HepG2 (cell line): ENCODE measurements around the gene PLCG2. TPM values are rescaled to one million over a fixed set of nuclear protein-coding genes. Genes with fewer than 3 reads are reported as not detected.

Source experiments
- ATAC-seq: fragments of 200-7000 bp; cut with Tn5 transposase; 3 replicates; pipeline ENCODE4 v1.9.1; 2020; ENCODE audit warnings: mild to moderate bottlenecking, moderate library complexity
- BruUV-seq: library from RNA; stranded (reverse); fragments of 400-500 nt; replicated peaks from 2 replicates; lab custom pipeline; 2021; lab: Mats Ljungman, UMichigan
- CTCF ChIA-PET: fragments of 300-600 bp; formaldehyde crosslinking; extraction: SDS; loops from one replicate; lab custom pipeline; 2021; ENCODE audit warnings: low total read pairs, inconsistent platforms, low intra/inter-chr PET ratio; lab: Yijun Ruan, JAX
- POLR2A ChIA-PET: fragments of 350-600 bp; sonication (Branson Sonifier 250); formaldehyde crosslinking; loops from one replicate; lab custom pipeline; 2020; ENCODE audit warnings: antibody characterized with exemption, inconsistent platforms; lab: Yijun Ruan, JAX
- DNase-seq: peaks from one replicate; pipeline ENCODE4 v3.0.0-alpha.2; 2015; ENCODE audit warnings: low spot score
- FAIRE-seq: peaks from 3 replicates; lab custom pipeline; 2011; peaks lifted over from hg19 to GRCh38; lab: Jason Lieb, UNC
- H2AFZ ChIP-seq: one replicate; pipeline ENCODE4 v1.6.1; 2011; ENCODE audit warnings: low read length, inconsistent platforms
- H3K27ac ChIP-seq: fragments of 300-600 bp; 3 replicates; pipeline ENCODE4 v1.8.0; 2011; ENCODE audit warnings: mixed run types, mild to moderate bottlenecking, mixed read lengths, low read length, inconsistent platforms; ENCODE audit not compliant: insufficient read depth; ENCODE audit errors: extremely low read length
- H3K27me3 ChIP-seq, 2 experiments: fragments of 200-600 bp in 1 of 2; 2 replicates in 1 of 2; 3 replicates in 1 of 2; pipeline versions ENCODE4 v1.6.0 to v1.8.0; 2011; ENCODE audit warnings: low read length in 2 of 2, mild to moderate bottlenecking in 2 of 2, moderate library complexity in 2 of 2, inconsistent platforms in 1 of 2; ENCODE audit not compliant: insufficient read depth in 2 of 2, control insufficient read depth in 1 of 2
- H3K36me3 ChIP-seq, 2 experiments: fragments of 200-600 bp in 1 of 2; replicated peaks in 1 of 2; 2 replicates in 1 of 2; 3 replicates in 1 of 2; pipeline versions ENCODE4 v1.5.1 to v1.8.0; 2011; ENCODE audit warnings: low read length in 2 of 2, inconsistent platforms in 1 of 2; ENCODE audit not compliant: insufficient read depth in 2 of 2, control insufficient read depth in 1 of 2
- H3K4me1 ChIP-seq: 2 replicates; pipeline ENCODE4 v1.5.1; 2012; ENCODE audit warnings: low read length, inconsistent platforms; ENCODE audit not compliant: insufficient read depth
- H3K4me2 ChIP-seq: 2 replicates; pipeline ENCODE4 v1.6.0; 2011; ENCODE audit warnings: low read depth, low read length, inconsistent platforms
- H3K4me3 ChIP-seq, 3 experiments: fragments of 200-600 bp in 1 of 3; sonication (generic), shearing (Covaris generic) in 1 of 3; replicated peaks in 1 of 3; 2 replicates each; pipeline ENCODE4 v1.5.1; 2011 to 2016; ENCODE audit warnings: low read length in 3 of 3, inconsistent platforms in 2 of 3, low read depth in 2 of 3, mild to moderate bottlenecking in 2 of 3, control low read depth in 1 of 3, mixed read lengths in 1 of 3; ENCODE audit not compliant: insufficient read depth in 1 of 3
- H3K79me2 ChIP-seq: one replicate; pipeline ENCODE4 v1.6.1; 2011; ENCODE audit warnings: low read length, inconsistent platforms; ENCODE audit not compliant: insufficient read depth
- H3K9ac ChIP-seq: 2 replicates; pipeline ENCODE4 v1.6.0; 2011; ENCODE audit warnings: mild to moderate bottlenecking, low read depth, low read length, inconsistent platforms; ENCODE audit not compliant: insufficient read depth
- H3K9me3 ChIP-seq: 2 replicates; pipeline ENCODE4 v1.5.1; 2012; ENCODE audit warnings: mild to moderate bottlenecking, low read length
- H4K20me1 ChIP-seq: 2 replicates; pipeline ENCODE4 v1.6.0; 2011; ENCODE audit warnings: inconsistent platforms, mild to moderate bottlenecking, low read length, moderate library complexity; ENCODE audit not compliant: insufficient read depth
- CEBPB ChIP-seq: IDR thresholded peaks from 2 replicates; pipeline ENCODE4 v1.6.1; 2011; ENCODE audit warnings: low read depth, low read length, improper control_type of control experiment, borderline replicate concordance
- CSRNP1 ChIP-seq: sonication (generic); formaldehyde crosslinking; IDR thresholded peaks from 2 replicates; pipeline ENCODE4 v1.8.1; 2023; ENCODE audit warnings: mild to moderate bottlenecking, missing genetic modification reagents
- GTF2F1 ChIP-seq: fragments of 150-350 bp; IDR thresholded peaks from 2 replicates; pipeline ENCODE4 v1.6.1; 2014; ENCODE audit warnings: low read length
- HOXA7 ChIP-seq: sonication (generic); formaldehyde crosslinking; IDR thresholded peaks from 2 replicates; pipeline ENCODE4 v1.8.1; 2022; ENCODE audit warnings: mild to moderate bottlenecking, missing genetic modification reagents, moderate library complexity
- JUN ChIP-seq: sonication (generic); formaldehyde crosslinking; IDR thresholded peaks from 2 replicates; pipeline ENCODE4 v1.4.0; 2020; ENCODE audit warnings: mild to moderate bottlenecking, missing genetic modification reagents
- KAT7 ChIP-seq: IDR thresholded peaks from 2 replicates; pipeline ENCODE4 v1.6.1; 2018; ENCODE audit warnings: borderline replicate concordance, missing compliant biosample characterization
- NR2F2 ChIP-seq: IDR thresholded peaks from 2 replicates; pipeline ENCODE4 v1.6.1; 2012; ENCODE audit warnings: low read depth, inconsistent platforms, borderline replicate concordance
- TMF1 ChIP-seq: sonication (generic); formaldehyde crosslinking; IDR thresholded peaks from 2 replicates; pipeline ENCODE4 v1.8.1; 2022; ENCODE audit warnings: low read depth, missing genetic modification reagents
- U2AF1 ChIP-seq: fragments of 200-400 bp; formaldehyde crosslinking; optimal IDR thresholded peaks from 2 replicates; pipeline ENCODE3; 2017; ENCODE audit warnings: mild to moderate bottlenecking, low read depth, low read length
- UBTF ChIP-seq: sonication (generic); formaldehyde crosslinking; IDR thresholded peaks from 2 replicates; pipeline ENCODE4 v1.4.0; 2020; ENCODE audit warnings: mild to moderate bottlenecking, missing genetic modification reagents
- ZBTB46 ChIP-seq: sonication (generic); formaldehyde crosslinking; IDR thresholded peaks from 2 replicates; pipeline ENCODE4 v1.4.0; 2020; ENCODE audit warnings: mild to moderate bottlenecking, missing genetic modification reagents, borderline replicate concordance
- ZFP82 ChIP-seq: sonication (generic); formaldehyde crosslinking; IDR thresholded peaks from 2 replicates; pipeline ENCODE4 v1.5.1; 2020; ENCODE audit warnings: mild to moderate bottlenecking, missing genetic modification reagents, borderline replicate concordance
- ZNF576 ChIP-seq: sonication (generic); formaldehyde crosslinking; IDR thresholded peaks from 2 replicates; pipeline ENCODE4 v1.4.0; 2020; ENCODE audit warnings: mild to moderate bottlenecking, missing genetic modification reagents
- WGBS: methylation state at CpG from one replicate; pipeline ENCODE4 v1.1.6; 2017; ENCODE audit warnings: low lambda C conversion rate; 5-methylcytosine and 5-hydroxymethylcytosine counted together
- in situ Hi-C: cut with HindIII; loops from 2 replicates; pipeline ENCODE4 v1.10.0; 2017; ENCODE audit warnings: low pct_unique_long_range_greater_than_20kb; ENCODE audit not compliant: extremely low pct_ligation_motif_present
- intact Hi-C: fragments of 100-400 bp; cut with micrococcal nuclease; formaldehyde crosslinking; loops from one replicate; pipeline ENCODE4 v1.10.0; 2022; ENCODE audit not compliant: unreplicated experiment
- polyA plus RNA-seq, 8 experiments: library from polyadenylated mRNA; depleted of rRNA in 3 of 8; stranded (reverse) in 7 of 8; unstranded in 1 of 8; fragments of >200 nt; fragmentation: Illumina TruSeq in 4 of 8; extraction: Trizol in 4 of 8; gene quantifications; 2 replicates each; pipeline versions ENCODE4 v1.2.1 to v1.2.3, GENCODE V29; 2011 to 2016; ENCODE audit warnings: low read depth in 4 of 8, missing spikeins in 1 of 8, mixed read lengths in 1 of 8; ENCODE audit not compliant: insufficient read depth in 1 of 8
- total RNA-seq, 5 experiments: library from RNA; depleted of rRNA; stranded (reverse); fragments of >200 nt; fragmentation: Illumina TruSeq; extraction: Trizol; gene quantifications; 2 replicates each; pipeline ENCODE4 v1.2.3, GENCODE V29; 2016; ENCODE audit warnings: low read depth in 1 of 5

Gene PLCG2
- total and polyA plus RNA-seq, 2 of the 13 experiments (the other 11 are each of a cell fraction or from before 2014, with no cell fraction given), result 0.13 to 0.18 TPM

- Histone ChIP-seq H3K27me3 (peaks cover 0 to 24% of the 10 kb centered on the region in 2 experiments; a peak in 3 of 5 replicates), H3K79me2 (no peaks in the 10 kb centered on the region)
- in situ Hi-C loops, result no loop called here
- WGBS, result 42% methylated on average over 6 of the region's 6 CpGs
- TF ChIP-seq ZBTB46 (CRISPR knock-in tag), result no peak
- no peak for TF ChIP-seq JUN (CRISPR knock-in tag)
- TF ChIP-seq ZFP82, result no peak
- no peak for TF ChIP-seq U2AF1
- no peak for TF ChIP-seq HOXA7 (CRISPR knock-in tag)
- TF ChIP-seq TMF1 (CRISPR knock-in tag), result no peak
- TF ChIP-seq UBTF (CRISPR knock-in tag), result no peak
- no peak for TF ChIP-seq KAT7 (CRISPR knock-in tag)
- TF ChIP-seq GTF2F1, result no peak
- TF ChIP-seq NR2F2, result no peak
- no peak for TF ChIP-seq ZNF576 (CRISPR knock-in tag)
- TF ChIP-seq CEBPB, result no peak
- TF ChIP-seq CSRNP1 (CRISPR knock-in tag), result no peak
- TF ChIP-seq, all 625 proteins: peak for 0
- BruUV-seq, result no TSS peak
- Histone ChIP-seq H3K27ac (no peak overlapping the region), H3K9me3 (no peaks in the 10 kb centered on the region), H3K4me3 (no peak overlapping the region), H2AFZ (no peak overlapping the region), H3K36me3 (no peaks in the 10 kb centered on the region), H3K4me1 (no peaks in the 10 kb centered on the region), H3K4me2 (no peak overlapping the region), H3K9ac (no peak overlapping the region), H4K20me1 (no peaks in the 10 kb centered on the region)
- ATAC-seq, result no peak
- FAIRE-seq, result no peak
- ChIA-PET CTCF (no interaction called here), POLR2A (no interaction called here)
- DNase-seq, result no peak
- intact Hi-C loops, result no loop called here
Measured at GRCh38 chr16:81899601-81900000, 120.5 kb downstream of the PLCG2 start.
